AG04450 (cell line): ENCODE results near the gene THOC5. TPM values are rescaled to one million over a fixed set of nuclear protein-coding genes. Genes with fewer than 3 reads are reported as not detected.

Experiments used
- CTCF ChIA-PET: fragments of 300-600, 350-600 bp; formaldehyde crosslinking; extraction: SDS; loops from one replicate; lab custom pipeline; 2022; ENCODE audit warnings: antibody characterized with exemption, inconsistent platforms; lab: Charles Lee
- POLR2A ChIA-PET: fragments of 350-600 bp; formaldehyde crosslinking; extraction: SDS; loops from one replicate; lab custom pipeline; 2021; ENCODE audit warnings: antibody characterized with exemption, inconsistent platforms; lab: Yijun Ruan, JAX
- DNase-seq: peaks from one replicate; pipeline ENCODE4 v3.0.0-alpha.2; 2011; ENCODE audit warnings: low read depth, low spot score
- H3K27ac ChIP-seq: one replicate; pipeline ENCODE4 v1.5.1; 2012; ENCODE audit warnings: low read depth, low read length, control low read depth
- H3K27me3 ChIP-seq: one replicate; pipeline ENCODE4 v1.6.0; 2012; ENCODE audit warnings: low read length; ENCODE audit not compliant: control insufficient read depth, insufficient read depth
- H3K4me3 ChIP-seq: 2 replicates; pipeline ENCODE4 v1.5.1; 2011; ENCODE audit warnings: mild to moderate bottlenecking, low read depth, low read length, control low read depth
- H3K9me3 ChIP-seq: 2 replicates; pipeline ENCODE4 v1.5.1; 2012; ENCODE audit warnings: low read length; ENCODE audit not compliant: control insufficient read depth, insufficient read depth
- CTCF ChIP-seq: IDR thresholded peaks from 2 replicates; pipeline ENCODE4 v1.5.1; 2011; ENCODE audit warnings: low read depth, low read length, control low read depth, inconsistent platforms
- polyA plus RNA-seq: library from polyadenylated mRNA; depleted of rRNA; stranded (reverse); fragments of >200 nt; gene quantifications from 2 replicates; pipeline ENCODE4 v1.2.3, GENCODE V29; 2011; rRNA removed

The THOC5 gene
- polyA plus RNA-seq, 1 experiment, result 93.7 TPM

GRCh38 chr22:29456211-29456671, 97.3 kb downstream of the THOC5 start:
- Histone ChIP-seq H3K27ac (no peak overlapping the region), H3K27me3 (peaks cover 4% of the 10 kb centered on the region), H3K4me3 (no peak overlapping the region), H3K9me3 (no peaks in the 10 kb centered on the region)
- ChIA-PET POLR2A (no interaction called here), CTCF (no interaction called here)
- DNase-seq, result no peak
- no peak for TF ChIP-seq CTCF

Other genes starting within 250 kb of the THOC5 start
- gene GAS2L1, start 247.1 kb downstream of the THOC5 start, polyA plus RNA-seq, result 4.5 and 5.2 TPM in 2 replicates
- not detected in 2 replicates for gene RASL10A, start 238.1 kb downstream of the THOC5 start, polyA plus RNA-seq
- 54.1 and 63.7 TPM in 2 replicates for gene AP1B1, start 165.2 kb downstream of the THOC5 start, polyA plus RNA-seq
- not detected in 2 replicates for gene RFPL1, start 115.2 kb downstream of the THOC5 start, polyA plus RNA-seq
- gene NEFH, start 73.5 kb downstream of the THOC5 start, polyA plus RNA-seq, result 1.6 and 2.0 TPM in 2 replicates
- gene NIPSNAP1, start 27.4 kb upstream of the THOC5 start, polyA plus RNA-seq, result 84.4 and 89.5 TPM in 2 replicates
- gene NF2, start 49.9 kb upstream of the THOC5 start, polyA plus RNA-seq, result 52.3 and 57.6 TPM in 2 replicates
- 0.04 TPM in 1 of 2 replicates, not detected in the other for gene CABP7, start 166.2 kb upstream of the THOC5 start, polyA plus RNA-seq
- gene ZMAT5, start 213.2 kb upstream of the THOC5 start, polyA plus RNA-seq, result 16.4 and 24.3 TPM in 2 replicates
- 170 and 197 TPM in 2 replicates for gene UQCR10, start 213.6 kb upstream of the THOC5 start, polyA plus RNA-seq